Liver (tissue), 9 donors: Measurements from ENCODE around the gene TSPO. TPM values are rescaled to one million over a fixed set of nuclear protein-coding genes. Genes with fewer than 3 reads are reported as not detected.

Source experiments
- DNase-seq: peaks from one replicate; pipeline ENCODE4 v3.0.0-alpha.2; 2017; ENCODE audit warnings: low spot score
- H3K27ac ChIP-seq, 2 donors: one replicate each; pipeline ENCODE4 v1.7.0; 2013; ENCODE audit warnings: inconsistent platforms in 2 of 2, low read length in 2 of 2, control low read depth in 1 of 2, low read depth in 1 of 2, mild to moderate bottlenecking in 1 of 2
- H3K27me3 ChIP-seq, 4 donors: one replicate each; pipeline versions ENCODE4 v1.6.1 to v1.7.0; 2013; ENCODE audit warnings: low read length in 3 of 4, inconsistent platforms in 1 of 4, mild to moderate bottlenecking in 1 of 4, moderate library complexity in 1 of 4; ENCODE audit not compliant: control insufficient read depth in 4 of 4, insufficient read depth in 4 of 4
- H3K36me3 ChIP-seq, 4 donors: one replicate each; pipeline versions ENCODE4 v1.6.1 to v1.7.0; 2013; ENCODE audit warnings: low read length in 3 of 4, mild to moderate bottlenecking in 3 of 4, low read depth in 1 of 4, moderate library complexity in 1 of 4; ENCODE audit not compliant: control insufficient read depth in 4 of 4, insufficient read depth in 3 of 4
- H3K4me1 ChIP-seq, 4 donors: one replicate each; pipeline versions ENCODE4 v1.6.1 to v1.7.0; 2013; ENCODE audit warnings: low read length in 3 of 4, mild to moderate bottlenecking in 3 of 4, moderate library complexity in 1 of 4; ENCODE audit not compliant: control insufficient read depth in 4 of 4, insufficient read depth in 4 of 4
- H3K4me3 ChIP-seq, 3 donors: one replicate each; pipeline versions ENCODE4 v1.6.1 to v1.7.0; 2013; ENCODE audit warnings: low read length in 3 of 3, control low read depth in 1 of 3, low read depth in 1 of 3, mild to moderate bottlenecking in 1 of 3
- H3K9ac ChIP-seq, 2 donors: one replicate each; pipeline ENCODE4 v1.7.0; 2013; ENCODE audit warnings: low read length in 2 of 2, mild to moderate bottlenecking in 2 of 2, moderate library complexity in 2 of 2, control low read depth in 1 of 2, low read depth in 1 of 2
- H3K9me3 ChIP-seq, 4 donors: one replicate each; pipeline versions ENCODE4 v1.6.1 to v1.7.0; 2013; ENCODE audit warnings: low read length in 3 of 4; ENCODE audit not compliant: control insufficient read depth in 4 of 4
- ATF3 ChIP-seq: IDR thresholded peaks from 2 replicates; pipeline ENCODE4 v1.6.1; 2016; ENCODE audit warnings: antibody characterized with exemption
- CTCF ChIP-seq: fragments of 150-350 bp; IDR thresholded peaks from 2 replicates; pipeline ENCODE4 v1.5.1; 2017; ENCODE audit warnings: improper control_type of control experiment, low read depth, low read length; ENCODE audit not compliant: missing input control
- EGR1 ChIP-seq, 2 donors: IDR thresholded peaks; 2 replicates each; pipeline ENCODE4 v1.6.1; 2016 to 2018; ENCODE audit warnings: antibody characterized with exemption in 2 of 2, low read depth in 2 of 2
- FOXA1 ChIP-seq: IDR thresholded peaks from 2 replicates; pipeline ENCODE4 v1.6.1; 2016; ENCODE audit warnings: antibody characterized with exemption
- FOXA2 ChIP-seq: IDR thresholded peaks from 2 replicates; pipeline ENCODE4 v1.6.1; 2016; ENCODE audit warnings: antibody characterized with exemption
- HNF4A ChIP-seq, 2 donors: conservative IDR thresholded peaks; 2 replicates each; pipeline ENCODE4 v1.6.1; 2016; ENCODE audit warnings: antibody characterized with exemption in 2 of 2, mild to moderate bottlenecking in 2 of 2
- HNF4G ChIP-seq: IDR thresholded peaks from 2 replicates; pipeline ENCODE4 v1.6.1; 2016; ENCODE audit warnings: antibody characterized with exemption
- MAX ChIP-seq: IDR thresholded peaks from 2 replicates; pipeline ENCODE4 v1.6.1; 2016; ENCODE audit warnings: antibody characterized with exemption
- NR2F2 ChIP-seq: IDR thresholded peaks from 2 replicates; pipeline ENCODE4 v1.6.1; 2016; ENCODE audit warnings: antibody characterized with exemption
- RAD21 ChIP-seq, 2 donors: IDR thresholded peaks; 2 replicates each; pipeline ENCODE4 v1.6.1; 2016; ENCODE audit warnings: antibody characterized with exemption in 2 of 2, mild to moderate bottlenecking in 2 of 2
- RXRA ChIP-seq, 2 donors: IDR thresholded peaks; 2 replicates each; pipeline ENCODE4 v1.6.1; 2017 to 2018; ENCODE audit warnings: antibody characterized with exemption in 2 of 2, mild to moderate bottlenecking in 1 of 2
- SP1 ChIP-seq: IDR thresholded peaks from 2 replicates; pipeline ENCODE4 v1.6.1; 2018; ENCODE audit warnings: antibody characterized with exemption, mild to moderate bottlenecking
- TAF1 ChIP-seq: conservative IDR thresholded peaks from 2 replicates; pipeline ENCODE4 v1.6.1; 2016; ENCODE audit warnings: antibody characterized with exemption, mild to moderate bottlenecking
- YY1 ChIP-seq: IDR thresholded peaks from 2 replicates; pipeline ENCODE4 v1.6.1; 2016; ENCODE audit warnings: antibody characterized with exemption, mild to moderate bottlenecking
- ZBTB33 ChIP-seq: IDR thresholded peaks from 2 replicates; pipeline ENCODE4 v1.6.1; 2016; ENCODE audit warnings: antibody characterized with exemption
- WGBS: extraction: QIAGEN DNeasy Blood & Tissue Kit; methylation state at CpG from one replicate; pipeline ENCODE4 v1.1.7; 2013; 5-methylcytosine and 5-hydroxymethylcytosine counted together
- polyA plus RNA-seq, 2 donors: library from polyadenylated mRNA; stranded (reverse) in 1 of 2; unstranded in 1 of 2; fragments of 200-250 nt in 1 of 2; fragments of >200 nt in 1 of 2; fragmentation: Nextera tagmentation in 1 of 2; extraction: Ambion mirVana in 1 of 2; gene quantifications; one replicate each; pipeline versions ENCODE4 v1.2.1 to v1.2.3, GENCODE V29; 2013 to 2015
- total RNA-seq, 2 donors: library from RNA; depleted of rRNA; stranded (reverse); fragments of >200 nt; gene quantifications; one replicate each; pipeline ENCODE4 v1.2.3, GENCODE V29; 2014
- donor health status: healthy.
- donor health status: healthy.
- donor health status: healthy.
- donor health status: healthy.
- donor health status: healthy.

TSPO gene
- total and polyA plus RNA-seq, 4 donors, result 27.6 to 61.9 (median 40.2) TPM

GRCh38 chr22:43173976-43174720, 22.8 kb downstream of the TSPO start:
- Histone ChIP-seq H3K4me3 (no peak overlapping the region), H3K4me1 (no peaks in the 10 kb centered on the region), H3K9ac (no peak overlapping the region), H3K36me3 (peaks cover 19 to 65% (median 25%) of the 10 kb centered on the region in 4 donors), H3K27me3 (no peaks in the 10 kb centered on the region), H3K9me3 (no peaks in the 10 kb centered on the region), H3K27ac (no peak overlapping the region)
- no peak for DNase-seq
- TF ChIP-seq CTCF, result no peak
- no peak for TF ChIP-seq EGR1 (IDR thresholded peaks at IDR 0.05; ENCODE audit: low read depth in 2 of 2)
- TF ChIP-seq MAX, result no peak
- TF ChIP-seq HNF4G, result no peak
- TF ChIP-seq RAD21 (IDR thresholded peaks at IDR 0.05), result no peak
- no peak for TF ChIP-seq TAF1
- TF ChIP-seq ZBTB33, result no peak
- TF ChIP-seq YY1, result no peak
- no peak for TF ChIP-seq RXRA (IDR thresholded peaks at IDR 0.05)
- TF ChIP-seq HNF4A (conservative IDR thresholded peaks at IDR 0.05), result no peak
- TF ChIP-seq ATF3, result no peak
- no peak for TF ChIP-seq FOXA1
- no peak for TF ChIP-seq SP1
- WGBS, result 97% methylated on average over 39 of the region's 39 CpGs

GRCh38 chr22:43174941-43175531, 23.7 kb downstream of the TSPO start:
- Histone ChIP-seq H3K9ac (no peak overlapping the region), H3K4me3 (no peak overlapping the region), H3K27ac (no peak overlapping the region), H3K4me1 (no peaks in the 10 kb centered on the region), H3K9me3 (no peaks in the 10 kb centered on the region), H3K36me3 (peaks cover 21 to 67% (median 26%) of the 10 kb centered on the region in 4 donors), H3K27me3 (no peaks in the 10 kb centered on the region)
- no peak for TF ChIP-seq EGR1 (IDR thresholded peaks at IDR 0.05; ENCODE audit: low read depth in 2 of 2)
- no peak for TF ChIP-seq ATF3
- no peak for TF ChIP-seq RAD21 (IDR thresholded peaks at IDR 0.05)
- no peak for TF ChIP-seq YY1
- no peak for TF ChIP-seq MAX
- TF ChIP-seq HNF4A (conservative IDR thresholded peaks at IDR 0.05), result no peak
- no peak for TF ChIP-seq NR2F2
- no peak for TF ChIP-seq FOXA2
- no peak for TF ChIP-seq ZBTB33
- TF ChIP-seq CTCF, result no peak
- TF ChIP-seq TAF1, result no peak
- no peak for TF ChIP-seq HNF4G
- TF ChIP-seq SP1, result no peak
- DNase-seq, result no peak
- WGBS, result 92% methylated on average over 9 of the region's 9 CpGs
